Effector CD8-positive, alpha-beta T cell (primary cell): ENCODE results near the gene NABP2.
"Not testable (repeated sequence)": the region's sequence is repeated elsewhere in the genome, so short reads cannot be mapped to it uniquely, and the experiment has no call there.

Experiments used
- DNase-seq: peaks from one replicate; lab custom pipeline; 2025; lab: John Stamatoyannopoulos, UW
- total RNA-seq, 4 experiments: gene quantifications; one replicate each; lab custom pipeline; 2026; lab: John Stamatoyannopoulos, UW

NABP2 gene
- total RNA-seq = 17.0 to 35.6 (median 21.5) reads per million in 4 experiments

DNA sequence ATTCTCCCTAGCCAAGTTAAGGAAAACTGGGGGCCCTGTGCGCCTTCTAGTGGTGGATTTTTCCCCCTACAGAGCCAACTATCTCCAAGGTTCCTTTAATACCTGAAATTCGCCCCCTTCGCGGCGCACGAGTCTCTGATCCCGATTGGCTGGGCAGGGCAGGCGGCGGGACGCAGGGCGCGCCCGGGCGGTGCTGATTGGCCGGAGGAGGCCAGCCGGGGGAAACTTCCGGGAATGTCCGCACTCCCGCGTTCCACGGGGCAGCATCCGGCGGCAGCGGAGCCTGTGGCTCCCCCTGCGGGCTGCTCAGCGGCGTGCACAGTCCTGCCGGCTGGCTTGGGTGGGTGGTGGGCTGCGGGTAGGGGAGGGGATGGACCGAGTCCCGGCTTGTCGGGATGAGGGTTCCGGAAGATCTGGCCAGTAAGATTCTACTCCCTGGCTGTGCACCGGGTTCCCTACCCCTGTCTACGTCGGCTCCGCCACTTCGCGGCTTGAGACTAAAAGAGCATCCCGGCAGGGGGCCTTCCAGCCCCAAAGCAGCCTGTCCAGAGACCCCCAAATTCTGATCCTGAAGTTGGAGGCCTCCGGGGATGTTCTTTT, at the start of gene NABP2:
Gene NABP2, plus strand, starts transcription at position 241 of the 600 bp plus-strand sequence. CDS start 515 bp downstream, outside the sequence.
- DNase-seq = peak; percentile 88

DNA sequence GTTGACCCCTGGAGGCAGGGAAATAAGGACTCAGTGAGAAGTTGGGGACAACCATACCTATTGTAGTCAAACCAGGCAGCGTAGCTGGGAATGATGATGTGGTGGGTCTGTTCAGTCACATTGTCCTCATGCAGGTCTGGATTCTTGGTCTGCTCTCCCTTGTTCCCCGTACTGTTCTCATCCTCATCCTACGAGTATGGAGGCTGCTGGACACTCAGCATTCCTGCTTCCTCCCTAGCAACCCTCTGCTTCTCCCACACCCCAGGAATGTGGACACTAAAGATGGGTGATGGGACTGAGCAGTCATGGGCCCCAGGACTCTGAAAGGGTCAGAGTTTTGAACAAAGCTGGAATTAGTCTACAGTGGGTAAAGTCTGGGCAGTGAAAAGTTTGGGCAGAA, 45.8 kb upstream of the NABP2 start:
- DNase-seq = no peak

DNA sequence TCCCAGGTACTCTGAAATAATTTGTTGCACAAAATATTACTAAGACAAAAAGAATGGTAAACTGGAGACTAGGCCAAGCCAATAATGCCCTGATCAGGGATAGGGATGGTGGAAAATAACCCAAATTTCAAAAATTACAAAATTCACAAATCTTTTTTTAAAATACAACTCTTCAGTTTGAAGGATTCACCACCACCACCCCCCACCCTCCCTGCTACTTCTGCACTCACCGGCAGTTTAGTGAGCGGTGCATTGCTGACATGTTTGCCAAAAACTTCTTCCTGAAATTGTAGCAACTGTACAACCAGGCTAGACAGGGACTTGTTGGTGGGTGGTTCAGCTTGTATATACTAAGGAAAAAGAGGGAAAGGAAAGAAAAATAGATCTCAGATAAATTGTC, 37.2 kb upstream of the NABP2 start:
- no peak for DNase-seq

DNA sequence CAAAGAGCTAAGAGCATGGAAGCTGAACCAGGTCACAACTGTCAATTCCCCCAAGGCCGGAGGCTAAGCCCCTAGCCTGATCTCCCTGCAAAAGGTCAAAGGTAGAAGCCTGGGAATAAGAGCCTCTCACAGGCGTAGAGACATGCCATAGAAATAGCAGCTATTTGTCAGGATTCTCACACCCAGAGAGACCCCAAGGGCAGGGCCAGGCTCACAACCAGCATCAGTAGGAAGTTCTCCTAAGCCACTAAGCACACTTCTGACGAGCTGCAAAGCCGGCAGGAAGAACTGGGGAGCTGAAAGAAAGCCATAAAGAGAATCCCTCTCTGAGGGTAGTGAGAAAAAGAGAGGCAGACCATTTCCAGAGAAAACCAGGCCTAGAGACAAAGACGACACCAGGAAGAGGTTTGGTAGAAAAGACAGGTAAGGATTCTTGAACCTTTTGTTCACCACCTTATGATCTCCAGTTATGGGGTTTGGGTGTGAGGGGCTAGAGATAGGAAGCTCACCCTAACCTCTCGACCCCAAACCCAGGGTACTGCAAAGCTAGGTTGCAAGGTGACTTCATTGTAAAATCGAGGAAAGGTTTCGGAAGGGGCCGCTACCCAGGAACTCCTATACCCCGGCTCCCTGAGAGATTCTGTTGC, 35.9 kb upstream of the NABP2 start:
- DNase-seq = no peak

DNA sequence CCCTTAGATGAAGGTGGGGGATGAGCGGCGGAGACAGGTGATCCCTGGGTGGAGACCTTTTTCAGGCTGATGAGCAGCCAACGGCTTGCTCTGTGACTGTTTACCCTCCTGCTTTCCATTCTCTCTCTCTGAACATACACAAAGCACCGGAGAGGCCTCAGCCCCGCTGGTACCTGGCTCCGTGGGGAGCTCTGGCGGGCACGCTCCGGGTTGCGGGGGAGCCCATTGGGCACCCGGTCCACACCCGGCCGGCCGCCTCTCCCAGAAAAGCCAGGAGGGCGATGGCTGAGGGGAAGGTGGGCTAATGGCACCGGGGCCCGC, 35.4 kb upstream of the NABP2 start:
- DNase-seq = peak; percentile 11

DNA sequence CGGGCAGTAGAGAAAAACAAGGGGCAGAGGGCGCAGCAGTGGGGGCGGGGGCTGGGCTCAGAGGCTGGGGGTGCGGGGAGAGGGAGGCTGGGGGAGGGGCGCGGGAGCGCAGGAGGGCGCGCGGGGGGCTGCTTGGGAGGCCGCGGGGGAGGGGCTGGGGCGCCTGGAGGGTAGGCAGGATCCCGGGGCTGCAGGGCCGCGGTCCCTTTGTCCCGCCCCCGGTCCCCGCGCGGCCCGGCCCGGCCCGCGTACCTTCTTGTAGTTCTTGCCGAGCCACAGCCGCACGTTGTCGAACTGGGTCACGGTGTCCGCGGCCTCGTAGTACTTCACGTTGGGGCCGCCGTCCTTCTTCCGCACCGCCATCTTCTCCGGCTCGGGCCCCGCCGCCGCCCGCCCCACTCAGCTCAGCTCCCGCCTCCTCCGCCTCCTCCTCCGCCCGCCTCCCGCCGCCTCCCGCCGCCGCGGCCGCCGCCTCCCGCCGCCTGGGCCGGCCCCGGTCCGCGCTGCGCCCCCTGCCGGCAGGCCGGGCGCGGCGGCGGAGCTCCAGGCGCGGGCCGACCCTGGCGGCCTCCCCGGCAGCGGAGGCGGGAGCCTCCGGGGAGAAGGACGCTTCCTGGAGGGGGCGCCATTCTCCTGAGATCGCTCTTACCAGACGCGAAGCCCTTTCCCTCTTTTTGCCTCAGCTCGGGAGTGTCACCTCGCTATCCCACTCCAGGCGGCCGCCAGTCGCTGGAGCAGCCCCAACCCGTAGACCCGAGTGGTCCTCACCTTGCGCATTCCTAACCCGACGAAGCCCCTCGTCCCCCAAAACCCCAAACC, 34.8 kb upstream of the NABP2 start, which contains the start of gene SMARCC2:
Gene SMARCC2, minus strand, starts transcription at position 385 of the 819 bp plus-strand sequence. Its CDS starts 22 bp downstream, at position 363.
- DNase-seq = peak; percentile 77

DNA sequence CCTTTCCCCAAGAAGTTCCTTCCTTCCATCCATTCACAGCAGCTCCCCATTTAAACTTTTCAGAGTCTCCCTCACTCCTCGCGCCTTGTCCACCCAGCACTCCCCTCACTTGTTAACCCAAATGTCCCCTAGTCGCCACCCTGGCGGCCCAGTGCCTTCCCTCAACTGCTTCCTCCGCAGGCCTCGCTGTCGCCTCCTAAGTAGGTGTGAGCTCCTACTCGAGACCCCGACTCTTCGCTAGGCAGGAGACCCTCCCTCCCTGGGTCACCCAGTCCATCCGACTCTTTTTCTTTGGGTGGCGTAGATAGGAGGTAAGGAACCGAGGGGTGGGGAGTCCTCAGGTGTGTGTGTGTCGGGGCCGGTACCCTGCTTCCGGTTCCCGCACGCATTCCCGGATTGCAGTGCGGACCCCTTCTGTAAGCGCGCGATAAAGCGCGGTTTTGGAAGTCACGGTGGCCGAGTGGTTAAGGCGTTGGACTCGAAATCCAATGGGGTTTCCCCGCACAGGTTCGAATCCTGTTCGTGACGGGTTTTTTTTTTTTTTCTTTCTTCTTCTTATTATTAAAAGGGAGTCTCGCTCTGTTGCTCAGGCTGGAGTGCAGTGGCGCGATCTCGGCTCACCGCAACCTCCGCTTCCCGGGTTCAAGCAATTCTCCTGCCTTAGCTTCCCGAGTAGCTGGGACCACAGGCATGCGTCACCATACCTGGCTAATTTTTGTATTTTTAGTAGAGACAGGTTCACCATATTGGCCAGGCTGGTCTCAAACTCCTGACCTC, 34.0 kb upstream of the NABP2 start:
- peak; percentile 62 for DNase-seq

DNA sequence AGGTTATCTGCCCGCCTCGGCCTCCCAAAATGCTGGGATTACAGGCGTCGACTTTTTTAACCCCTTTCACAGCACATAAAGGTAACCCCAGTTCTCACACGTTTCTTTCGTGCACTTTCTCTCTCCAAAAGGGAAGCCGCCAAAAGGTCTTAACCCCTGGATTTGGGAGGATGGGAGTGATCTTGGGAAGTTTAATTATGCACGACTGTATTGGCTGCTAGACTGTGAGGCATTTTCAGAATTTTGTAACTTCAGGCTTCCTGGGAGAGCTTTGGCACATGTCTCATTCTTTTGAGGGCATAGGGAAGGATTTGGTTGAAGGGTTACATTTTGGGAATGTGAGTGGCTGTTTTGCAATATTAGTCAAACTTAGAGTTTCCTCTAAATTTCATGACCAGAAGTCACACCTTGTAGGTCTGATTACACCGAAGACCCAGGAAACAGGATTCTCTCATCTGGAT, 33.4 kb upstream of the NABP2 start:
- no peak for DNase-seq

DNA sequence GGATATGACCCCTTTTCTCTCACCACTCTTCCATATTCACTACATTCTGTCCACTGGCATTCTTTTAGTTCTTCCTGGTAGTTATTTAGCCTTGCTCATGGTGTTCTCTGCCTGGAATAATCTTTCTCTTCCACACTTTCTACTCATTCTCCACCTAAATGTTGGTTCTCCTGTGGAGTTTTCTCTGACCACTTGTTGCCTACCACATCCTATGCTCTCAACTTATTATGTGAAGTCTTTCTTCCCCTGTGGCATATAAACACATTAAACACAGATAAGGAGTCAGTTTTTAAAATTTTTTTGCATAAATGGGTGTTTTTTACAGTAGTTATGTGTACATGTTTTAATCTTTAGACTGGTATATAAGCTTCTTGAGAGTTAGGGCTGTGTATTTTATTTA, 31.6 kb upstream of the NABP2 start:
- DNase-seq = no peak

DNA sequence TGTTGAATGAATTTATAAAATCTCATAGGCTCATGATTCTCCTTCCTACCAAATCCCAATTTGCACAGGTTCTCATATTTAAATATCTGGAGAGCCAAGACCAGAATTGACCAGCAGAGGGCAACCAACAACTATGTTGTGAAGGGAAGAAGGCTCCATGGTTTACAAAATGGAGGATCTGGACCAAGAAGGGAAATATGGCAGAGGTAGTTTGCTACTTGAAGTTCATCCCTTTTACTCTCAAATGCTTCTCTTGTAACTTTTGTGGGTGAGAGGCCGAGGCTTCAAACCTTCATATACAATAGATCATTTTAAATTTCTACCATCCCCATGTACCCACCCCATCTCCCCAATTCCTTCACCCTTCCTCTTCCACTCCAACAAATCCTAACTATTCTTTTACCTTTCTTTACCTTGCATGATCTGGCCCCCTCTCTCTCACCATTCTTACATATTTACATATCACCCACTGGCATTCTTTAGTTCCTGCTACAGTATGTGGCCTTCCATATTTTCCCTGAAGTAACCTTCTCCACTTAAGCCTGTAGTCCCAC, 31.0 kb upstream of the NABP2 start:
- peak; percentile 60 for DNase-seq

DNA sequence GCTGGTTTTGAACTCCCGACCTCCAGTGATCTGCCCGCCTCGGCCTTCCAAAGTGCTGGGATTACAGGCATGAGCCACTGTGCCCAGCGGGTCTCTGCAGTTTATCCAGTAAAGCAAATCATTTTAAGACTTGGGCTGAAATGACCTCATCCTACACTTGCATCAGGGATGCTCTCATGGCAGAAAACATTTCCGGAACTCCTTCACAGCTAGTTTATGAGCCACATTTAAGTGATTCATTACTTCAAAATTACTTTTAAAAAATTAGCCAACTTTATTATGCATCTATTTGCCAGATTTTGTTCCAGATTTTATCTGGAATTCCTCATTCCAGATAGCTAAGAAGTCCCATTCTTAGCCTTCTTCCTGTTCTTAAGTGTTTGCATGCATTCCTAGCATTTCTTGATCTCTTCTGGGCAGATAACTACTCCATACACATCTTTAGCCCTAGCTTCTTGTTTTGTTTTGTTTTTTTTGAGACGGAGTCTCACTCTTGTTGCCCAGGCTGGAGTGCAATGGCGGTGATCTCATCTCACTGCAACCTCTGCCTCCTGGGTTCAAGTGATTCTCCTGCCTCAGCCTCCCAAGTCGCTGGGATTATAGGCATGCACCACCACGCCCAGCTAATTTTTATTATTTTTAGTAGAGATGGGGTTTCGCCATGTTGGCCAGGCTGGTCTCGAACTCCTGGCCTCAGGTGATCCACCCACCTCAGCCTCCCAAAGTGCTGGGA, 27.2 kb upstream of the NABP2 start:
- DNase-seq = not testable (repeated sequence)

DNA sequence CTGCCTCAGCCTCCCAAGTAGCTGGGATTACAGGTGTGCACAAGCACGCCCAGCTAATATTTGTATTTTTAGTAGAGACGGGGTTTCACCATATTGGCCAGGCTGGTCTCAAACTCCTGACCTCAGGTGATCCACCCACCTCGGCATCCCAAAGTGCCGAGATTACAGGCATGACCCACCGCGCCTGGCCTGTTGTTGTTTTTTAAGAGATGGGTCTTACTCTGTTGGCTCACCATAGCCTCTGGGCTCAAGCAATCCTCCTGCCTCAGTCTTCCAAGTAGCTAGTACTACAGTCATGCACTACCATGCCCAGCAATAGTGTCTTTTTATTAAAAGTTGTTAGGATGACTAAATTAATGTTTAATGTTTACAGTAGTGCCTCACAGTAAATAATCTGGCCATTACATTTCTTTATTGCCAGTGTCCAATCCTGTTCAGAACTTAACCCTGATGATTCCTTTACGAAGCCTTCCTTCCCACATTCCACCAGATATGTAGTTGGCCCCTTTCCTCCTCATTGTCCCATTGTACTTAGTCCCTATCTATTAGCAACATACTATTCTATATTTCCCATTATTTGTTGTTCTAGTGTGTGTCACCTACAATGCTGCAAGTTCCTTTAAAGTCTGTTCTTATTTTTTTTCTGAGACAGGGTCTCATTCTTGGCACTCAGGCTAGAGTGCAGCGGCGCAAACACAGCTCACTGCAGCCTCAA, 26.1 kb upstream of the NABP2 start:
- no peak for DNase-seq

DNA sequence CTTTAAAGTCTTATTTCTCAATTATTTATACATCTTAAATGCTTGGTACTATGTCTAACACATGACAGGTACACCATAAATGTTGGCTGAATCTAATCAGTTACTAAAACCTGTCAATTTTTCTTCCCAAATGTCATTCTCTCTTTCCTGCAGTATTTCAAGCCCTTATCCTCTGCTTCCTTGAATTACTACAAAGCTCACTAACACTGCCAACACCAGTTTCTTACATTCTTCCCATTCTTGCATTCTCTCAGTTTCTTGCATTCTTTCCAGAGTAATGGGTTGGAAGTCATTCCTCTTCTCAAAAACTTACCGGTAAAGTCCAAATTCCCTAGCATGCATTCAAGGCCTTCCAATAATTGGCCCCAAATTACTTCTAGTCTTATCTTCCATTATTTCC, 25.3 kb upstream of the NABP2 start:
- DNase-seq = no peak

DNA sequence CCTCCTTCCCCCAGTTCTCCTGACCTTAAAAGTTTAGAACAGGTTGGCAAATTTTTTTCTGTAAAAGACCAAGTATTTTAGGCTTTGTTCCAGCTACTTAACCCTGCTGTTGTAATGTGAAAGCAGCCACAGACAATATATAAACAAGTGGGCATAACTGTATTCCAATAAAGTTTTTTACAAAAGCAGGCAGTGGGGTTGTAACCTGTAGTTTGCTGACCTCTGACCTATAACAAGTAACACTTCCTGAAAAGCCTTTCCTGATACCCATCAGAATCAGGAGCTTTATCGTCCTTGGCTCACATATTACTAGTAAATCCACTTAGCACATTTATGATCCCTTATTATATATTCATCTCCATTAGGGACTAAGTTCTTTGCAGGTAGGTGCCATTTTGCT, 21.8 kb upstream of the NABP2 start:
- DNase-seq = no peak

DNA sequence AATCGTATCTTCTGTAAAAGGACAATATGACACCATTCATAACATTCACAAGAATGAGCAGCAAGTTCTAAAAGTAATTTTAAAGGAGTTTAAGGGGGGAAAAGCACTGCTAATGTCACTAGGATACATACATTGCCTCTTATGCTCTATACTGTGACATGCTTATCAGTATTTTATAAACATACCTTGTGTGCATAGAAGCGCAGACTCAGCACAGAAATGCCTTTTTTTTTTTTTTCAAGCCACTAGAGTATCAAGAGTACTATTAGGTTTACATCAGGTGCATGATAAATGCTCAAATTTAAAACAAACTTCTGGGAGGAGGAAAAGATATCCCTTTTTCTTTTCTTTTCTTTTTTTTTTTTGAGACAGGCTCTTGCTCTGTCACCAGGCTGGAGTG, 21.3 kb upstream of the NABP2 start:
- DNase-seq = no peak

DNA sequence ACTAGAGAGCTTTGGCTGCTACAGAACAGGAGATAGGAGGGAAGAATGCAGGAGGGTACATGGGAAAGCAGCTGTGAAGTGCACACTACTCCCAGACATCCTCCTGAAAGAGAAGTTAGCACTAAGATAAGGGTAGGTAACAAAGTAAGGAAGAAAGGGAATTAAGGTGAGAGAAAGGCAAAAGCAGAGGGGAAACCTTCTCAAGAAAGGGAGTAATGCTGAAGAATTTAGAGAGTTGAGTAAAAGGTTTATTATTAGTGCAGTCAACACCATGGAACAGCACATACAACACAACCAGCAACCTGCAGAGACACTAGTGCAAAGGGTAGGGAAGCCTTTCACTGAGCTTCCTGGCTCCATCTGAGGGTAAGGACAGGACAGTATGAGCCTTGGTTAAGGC, 19.9 kb upstream of the NABP2 start:
- DNase-seq = no peak

DNA sequence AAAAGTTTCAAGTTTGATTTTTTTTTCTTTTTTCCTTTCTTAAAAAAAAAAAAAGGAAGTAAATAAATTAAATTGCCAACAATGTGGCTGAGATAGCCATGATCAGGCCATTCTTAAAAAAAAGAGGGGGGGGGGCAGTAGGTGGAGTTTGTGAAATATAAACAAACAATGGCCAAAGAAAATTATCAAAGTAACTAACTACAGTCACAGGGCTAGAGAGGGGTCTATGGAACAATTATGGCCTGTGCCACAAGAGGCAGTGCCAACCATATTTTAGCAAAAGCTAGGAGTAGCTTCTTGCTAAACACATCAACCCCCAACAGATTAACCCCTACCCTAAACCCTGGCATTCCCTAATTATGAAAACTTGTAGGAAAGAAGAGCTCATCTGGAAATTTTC, 18.7 kb upstream of the NABP2 start:
- no peak for DNase-seq

DNA sequence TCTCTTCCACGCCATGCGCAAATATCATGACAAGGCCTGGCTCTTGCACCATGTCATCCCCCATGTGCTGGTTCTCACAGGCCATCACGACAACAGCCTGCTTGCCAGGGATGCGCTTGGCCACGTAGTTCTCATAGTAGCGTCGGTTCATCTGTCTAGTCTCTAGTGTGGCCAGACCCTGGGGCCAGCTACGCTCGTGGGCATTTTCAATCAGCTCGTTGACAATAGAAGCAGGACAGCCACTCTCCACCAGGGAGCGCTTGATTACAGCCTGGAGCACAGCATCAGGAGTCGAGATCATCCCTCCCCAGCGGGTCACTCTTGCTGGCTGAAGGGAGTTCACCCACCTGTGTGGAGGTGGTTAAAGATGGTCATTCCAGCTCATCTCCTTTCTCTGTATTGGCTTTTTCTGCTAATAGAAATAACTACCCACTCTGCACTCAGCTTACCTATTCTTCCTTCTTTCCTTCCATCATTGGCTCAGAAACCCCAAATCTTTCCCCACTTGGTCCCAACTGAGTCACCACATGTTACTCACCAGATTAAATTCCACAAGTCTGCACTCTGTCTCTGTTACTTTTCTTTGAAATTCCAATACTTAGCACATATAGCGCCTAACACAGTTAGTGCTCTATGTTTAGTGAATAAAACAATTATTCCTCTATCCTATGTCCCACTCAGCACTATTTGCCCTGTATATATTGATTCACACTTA, 17.5 kb upstream of the NABP2 start:
- DNase-seq = peak; percentile 1

DNA sequence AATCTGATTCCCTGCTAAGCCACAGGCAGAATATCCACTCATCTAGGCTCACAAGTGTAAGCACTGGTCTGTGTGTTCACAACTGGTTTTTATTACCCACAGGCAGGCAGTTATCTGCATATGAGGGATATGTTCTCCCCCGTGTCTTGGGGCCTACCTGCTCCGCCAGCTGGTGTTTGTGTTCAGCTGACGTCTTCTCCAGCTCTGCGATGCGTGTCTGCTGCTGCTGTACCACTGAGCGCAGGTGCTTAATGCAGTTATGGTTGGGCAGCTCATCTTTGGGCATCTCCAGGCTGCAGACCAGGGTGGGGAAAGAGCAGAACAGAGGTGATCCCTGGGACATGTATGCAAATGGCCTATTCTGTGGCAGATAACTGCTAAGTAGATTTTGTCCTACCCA, 16.1 kb upstream of the NABP2 start:
- no peak for DNase-seq

DNA sequence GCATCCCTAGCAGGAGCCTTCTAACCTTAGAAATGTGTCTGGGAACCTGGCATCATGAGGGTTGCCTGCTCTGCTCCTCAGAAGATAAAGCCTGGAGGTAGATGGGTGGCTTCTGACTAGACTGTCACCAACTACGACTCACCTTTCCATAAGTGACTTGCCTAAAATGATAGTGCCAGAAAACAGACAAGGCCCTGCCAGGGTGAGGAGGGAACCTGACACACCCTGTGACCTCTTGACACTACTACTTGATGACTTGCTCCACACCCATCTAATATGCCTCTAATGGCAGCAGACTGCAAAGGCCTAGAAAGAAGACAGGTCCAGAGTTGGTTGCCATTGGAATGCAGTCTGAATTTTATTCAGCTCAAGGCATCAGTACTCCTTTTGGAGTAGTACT, 11.8 kb upstream of the NABP2 start:
- DNase-seq = no peak
